Loucy (cell line): ENCODE data around the gene PIK3C2A.

Experiments
- H2AFZ ChIP-seq: fragments of 200-600 bp; sonication (generic); 2 replicates; pipeline ENCODE4 v1.6.0; 2016; ENCODE audit warnings: antibody characterized with exemption, mild to moderate bottlenecking, low read length, moderate library complexity
- H3F3A ChIP-seq: fragments of 200-600 bp; 2 replicates; pipeline ENCODE4 v1.6.0; 2016; ENCODE audit warnings: antibody characterized with exemption, low read depth, mild to moderate bottlenecking
- H3K27me3 ChIP-seq: fragments of 200-600 bp; sonication (generic); 2 replicates; pipeline ENCODE4 v1.6.1; 2014; ENCODE audit warnings: low read length, mild to moderate bottlenecking; ENCODE audit not compliant: insufficient read depth, poor library complexity, severe bottlenecking
- H3K36me3 ChIP-seq: fragments of 200-600 bp; sonication (generic); 2 replicates; pipeline ENCODE4 v1.6.1; 2016; ENCODE audit warnings: low read length; ENCODE audit not compliant: insufficient read depth
- H3K4me1 ChIP-seq: fragments of 200-600 bp; sonication (generic); 2 replicates; pipeline ENCODE4 v1.5.1; 2014; ENCODE audit warnings: low read length, mild to moderate bottlenecking; ENCODE audit not compliant: insufficient read depth, poor library complexity, severe bottlenecking
- H3K4me2 ChIP-seq: fragments of 200-600 bp; sonication (generic); 2 replicates; pipeline ENCODE4 v1.6.0; 2014; ENCODE audit warnings: antibody characterized with exemption, low read length, low read depth, mild to moderate bottlenecking; ENCODE audit not compliant: poor library complexity, severe bottlenecking
- H3K4me3 ChIP-seq: fragments of 200-600 bp; sonication (generic); 2 replicates; pipeline ENCODE4 v1.5.1; 2014; ENCODE audit warnings: low read length, mild to moderate bottlenecking, mixed read lengths; ENCODE audit not compliant: poor library complexity, severe bottlenecking
- H3K79me2 ChIP-seq: fragments of 200-600 bp; sonication (generic); 2 replicates; pipeline ENCODE4 v1.6.1; 2014; ENCODE audit warnings: low read length; ENCODE audit not compliant: insufficient read depth
- H3K9ac ChIP-seq: fragments of 200-600 bp; sonication (generic); 2 replicates; pipeline ENCODE4 v1.6.0; 2014; ENCODE audit warnings: mild to moderate bottlenecking, low read depth, low read length, moderate library complexity; ENCODE audit not compliant: poor library complexity, severe bottlenecking
- H3K9me2 ChIP-seq: fragments of 200-600 bp; sonication (generic); replicated peaks from 2 replicates; pipeline ENCODE4 v1.6.1; 2016; ENCODE audit warnings: low read depth, low read length, mixed read lengths
- H3K9me3 ChIP-seq: fragments of 200-600 bp; sonication (generic); 2 replicates; pipeline ENCODE4 v1.6.1; 2014; ENCODE audit warnings: mild to moderate bottlenecking, antibody characterized with exemption, low read length, low read depth; ENCODE audit not compliant: insufficient read depth
- H4K20me1 ChIP-seq: fragments of 200-600 bp; sonication (generic); 2 replicates; pipeline ENCODE4 v1.6.0; 2014; ENCODE audit warnings: antibody characterized with exemption, low read length, mild to moderate bottlenecking; ENCODE audit not compliant: insufficient read depth, poor library complexity, severe bottlenecking
- CTCF ChIP-seq: fragments of 200-600 bp; sonication (generic); conservative IDR thresholded peaks from 2 replicates; pipeline ENCODE4 v1.5.1; 2014; ENCODE audit warnings: mild to moderate bottlenecking, antibody characterized with exemption, low read length
- EZH2phosphoT487 ChIP-seq: fragments of 200-600 bp; IDR thresholded peaks from 2 replicates; pipeline ENCODE4 v1.6.1; 2018; ENCODE audit warnings: antibody characterized with exemption, mild to moderate bottlenecking, moderate library complexity, borderline replicate concordance

Gene PIK3C2A

GRCh38 chr11:17218403-17218802, 10.6 kb upstream of the PIK3C2A start:
- H3F3A ChIP-seq: no peaks in the 10 kb centered on the region
- H3K9me2 ChIP-seq: no peaks in the 10 kb centered on the region
- no peak overlapping the region for H2AFZ ChIP-seq

GRCh38 chr11:17217401-17217800, 9.6 kb upstream of the PIK3C2A start:
- H3K4me2 ChIP-seq: no peak overlapping the region

More at GRCh38 chr11:17218403-17218802, 10.6 kb upstream of the PIK3C2A start:
- Histone ChIP-seq H3K79me2 (no peaks in the 10 kb centered on the region), H3K9me3 (peaks cover 9% of the 10 kb centered on the region), H3K36me3 (no peaks in the 10 kb centered on the region), H3K27me3 (no peaks in the 10 kb centered on the region), H4K20me1 (no peaks in the 10 kb centered on the region), H3K4me2 (no peak overlapping the region), H3K9ac (no peak overlapping the region), H3K4me1 (no peaks in the 10 kb centered on the region), H3K4me3 (no peak overlapping the region)
- TF ChIP-seq CTCF: no peak
- no peak for TF ChIP-seq EZH2phosphoT487

GRCh38 chr11:17214338-17214737, 6.6 kb upstream of the PIK3C2A start:
- no peaks in the 10 kb centered on the region for H3K27me3 ChIP-seq
- no peaks in the 10 kb centered on the region for H3K36me3 ChIP-seq
- no peak overlapping the region for H2AFZ ChIP-seq
- no peak overlapping the region for H3K4me3 ChIP-seq
- H3K4me2 ChIP-seq: no peak overlapping the region
- H3K9me2 ChIP-seq: no peaks in the 10 kb centered on the region
- no peaks in the 10 kb centered on the region for H3F3A ChIP-seq
- peaks cover 9% of the 10 kb centered on the region for H3K9me3 ChIP-seq
- H3K79me2 ChIP-seq: no peaks in the 10 kb centered on the region; the same call in 1 of the 2 replicates
- no peak for TF ChIP-seq EZH2phosphoT487
- TF ChIP-seq CTCF: no peak
- H4K20me1 ChIP-seq: no peaks in the 10 kb centered on the region
- H3K4me1 ChIP-seq: peaks cover 5% of the 10 kb centered on the region
- no peak overlapping the region for H3K9ac ChIP-seq

More at GRCh38 chr11:17217401-17217800, 9.6 kb upstream of the PIK3C2A start:
- Histone ChIP-seq H3K9me3 (peaks cover 9% of the 10 kb centered on the region), H3K79me2 (no peaks in the 10 kb centered on the region), H2AFZ (no peak overlapping the region), H3K9ac (no peak overlapping the region), H4K20me1 (no peaks in the 10 kb centered on the region), H3K4me1 (no peaks in the 10 kb centered on the region), H3K36me3 (no peaks in the 10 kb centered on the region), H3K9me2 (no peaks in the 10 kb centered on the region), H3K4me3 (no peak overlapping the region), H3F3A (no peaks in the 10 kb centered on the region), H3K27me3 (no peaks in the 10 kb centered on the region)
- TF ChIP-seq CTCF (no peak), EZH2phosphoT487 (no peak)
